Measurements from ENCODE around the gene FNDC10.
"Not testable (repeated sequence)": the region's sequence is repeated elsewhere in the genome, so short reads cannot be mapped to it uniquely, and the experiment has no call there.

The FNDC10 gene

GRCh38 chr1:1599030-1599934 is 653 bp downstream of the FNDC10 start:
- DNase-seq (ENCODE audit: low read depth, low spot score) = no peak

DNA sequence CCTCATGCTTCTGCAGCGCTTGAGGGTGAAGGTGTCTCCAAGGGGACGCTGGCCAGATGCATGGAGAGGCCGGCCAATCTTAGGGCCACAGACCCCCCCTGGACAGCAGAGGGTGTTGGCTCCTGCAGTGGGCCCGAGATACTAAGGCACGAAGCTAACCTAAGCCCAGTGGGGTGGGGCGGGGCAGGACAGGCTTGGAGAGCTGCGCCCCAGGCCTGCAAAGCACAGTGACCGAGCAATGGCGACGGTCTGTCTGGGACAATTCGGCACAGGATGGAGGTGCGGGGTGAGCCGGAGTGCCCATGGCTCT is 1.3 kb downstream of the FNDC10 start:
- no peak for DNase-seq (ENCODE audit: low read depth, low spot score)

DNA sequence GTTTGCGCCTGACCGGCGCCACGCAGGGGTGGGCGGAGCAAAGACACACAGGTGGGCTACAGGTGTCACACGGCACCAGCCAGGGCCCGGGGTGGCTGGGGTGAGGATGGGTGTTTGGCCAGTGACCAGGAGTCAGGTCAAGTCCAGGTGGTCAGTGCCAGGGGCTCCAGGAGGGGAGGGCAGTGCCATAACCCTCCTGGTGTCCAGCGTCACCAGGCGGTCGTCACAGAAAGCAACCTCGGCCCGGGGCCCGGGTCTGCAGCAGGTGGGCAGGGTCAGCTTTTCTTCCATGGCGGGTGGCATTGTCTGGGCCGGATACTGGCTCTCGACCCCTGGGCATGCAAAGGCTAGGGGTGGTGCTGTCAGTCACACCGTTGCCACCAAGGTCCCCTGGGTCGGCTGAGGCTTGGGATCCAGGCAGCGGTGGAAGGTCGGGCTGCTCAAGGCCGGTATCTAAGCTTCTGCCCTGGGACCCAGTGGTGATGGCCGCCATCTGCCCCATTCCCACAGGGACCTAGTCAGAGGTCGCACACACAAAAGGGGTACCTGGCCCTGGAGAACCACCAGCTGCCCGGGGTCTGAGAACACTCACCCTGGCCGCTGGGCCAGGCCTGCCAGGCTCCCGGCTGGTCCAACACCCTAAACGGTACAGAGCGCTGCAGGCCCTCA is 1.8 kb downstream of the FNDC10 start:
- no peak for DNase-seq (ENCODE audit: low read depth, low spot score)

DNA sequence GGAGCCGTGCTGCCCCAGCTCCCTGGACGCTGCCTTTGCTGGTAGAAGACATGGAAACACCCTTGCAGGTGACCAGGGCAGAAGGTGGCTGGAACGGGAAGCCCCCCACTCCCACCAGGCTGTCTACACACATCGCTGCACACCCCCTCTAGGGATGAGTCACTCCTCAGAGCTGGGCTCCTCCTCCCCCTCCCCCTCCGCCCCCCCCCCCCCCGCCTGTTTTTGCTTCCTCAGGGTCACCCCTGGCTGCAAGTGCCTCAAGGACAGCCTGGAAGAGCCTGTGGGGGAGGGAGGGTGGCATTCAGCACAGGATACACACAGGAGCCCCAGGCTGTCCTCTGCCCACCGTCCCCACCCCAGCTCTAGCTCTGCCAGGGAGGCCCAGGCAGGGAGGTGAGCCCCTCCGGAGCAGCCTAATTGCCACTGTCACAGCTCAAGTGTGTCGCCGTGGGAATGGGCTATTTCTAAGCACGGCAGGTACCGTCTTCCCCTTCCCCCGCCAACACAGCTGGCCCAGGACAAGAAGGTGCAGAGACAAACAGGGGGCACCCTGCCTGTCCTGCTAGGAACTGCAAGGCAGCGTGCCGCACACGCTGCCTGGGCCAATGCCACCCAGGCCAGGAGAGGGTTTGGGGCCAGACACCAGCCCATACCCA is 2.5 kb downstream of the FNDC10 start:
- no peak for DNase-seq (ENCODE audit: low read depth, low spot score)

- DNase-seq (ENCODE audit: low read depth, low spot score) = no peak
Measured at GRCh38 chr1:1596493-1597274, 3.3 kb downstream of the FNDC10 start.

- DNase-seq (ENCODE audit: low read depth, low spot score) = not testable (repeated sequence)
Measured at GRCh38 chr1:1595341-1595740, 4.6 kb downstream of the FNDC10 start.

GRCh38 chr1:1594602-1595260 is 5.2 kb downstream of the FNDC10 start:
- no peak for DNase-seq (ENCODE audit: low read depth, low spot score)

DNA sequence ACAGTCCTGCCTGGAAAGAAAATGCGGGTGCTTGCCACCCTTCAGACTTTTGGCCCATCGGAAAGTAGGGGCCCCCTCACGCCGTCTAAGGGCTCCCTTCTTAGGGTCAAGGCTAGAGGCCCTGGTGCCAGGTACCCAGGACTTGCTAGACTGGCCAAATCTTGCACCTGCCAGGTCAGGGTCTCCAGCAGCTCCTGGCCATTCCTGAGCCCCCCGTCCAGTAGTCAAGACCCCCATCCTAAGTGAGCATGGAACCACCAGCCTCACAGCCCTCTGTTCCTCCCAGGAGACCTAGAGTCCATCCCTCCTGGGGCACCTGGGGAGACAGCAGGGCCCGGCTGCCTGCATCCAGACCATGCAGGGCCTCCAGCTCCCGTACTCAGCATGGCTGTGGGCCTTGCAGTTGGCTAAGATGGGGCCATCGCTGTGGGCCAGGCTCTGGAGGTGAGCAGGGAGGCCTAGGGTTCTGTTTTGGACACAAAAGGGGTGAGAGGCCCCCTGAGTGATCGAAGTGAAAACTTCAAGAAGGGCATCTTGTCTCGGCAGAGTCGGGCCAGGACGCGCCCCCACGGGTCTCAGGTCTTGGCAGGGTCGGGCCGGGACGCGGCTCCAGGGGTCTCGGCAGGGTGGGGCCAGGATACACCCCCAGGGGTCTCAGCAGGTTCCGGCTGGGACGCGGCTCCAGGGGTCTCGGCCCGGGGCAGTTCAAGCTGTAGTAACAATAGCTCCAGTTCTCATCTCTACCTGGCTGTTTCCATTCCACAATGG is 5.9 kb downstream of the FNDC10 start:
- DNase-seq (ENCODE audit: low read depth, low spot score) = no peak

GRCh38 chr1:1591452-1591851 is 8.5 kb downstream of the FNDC10 start:
- DNase-seq (ENCODE audit: low read depth, low spot score) = no peak

GRCh38 chr1:1583347-1584010 is 16.5 kb downstream of the FNDC10 start:
- no peak for DNase-seq (ENCODE audit: low read depth, low spot score)

DNA sequence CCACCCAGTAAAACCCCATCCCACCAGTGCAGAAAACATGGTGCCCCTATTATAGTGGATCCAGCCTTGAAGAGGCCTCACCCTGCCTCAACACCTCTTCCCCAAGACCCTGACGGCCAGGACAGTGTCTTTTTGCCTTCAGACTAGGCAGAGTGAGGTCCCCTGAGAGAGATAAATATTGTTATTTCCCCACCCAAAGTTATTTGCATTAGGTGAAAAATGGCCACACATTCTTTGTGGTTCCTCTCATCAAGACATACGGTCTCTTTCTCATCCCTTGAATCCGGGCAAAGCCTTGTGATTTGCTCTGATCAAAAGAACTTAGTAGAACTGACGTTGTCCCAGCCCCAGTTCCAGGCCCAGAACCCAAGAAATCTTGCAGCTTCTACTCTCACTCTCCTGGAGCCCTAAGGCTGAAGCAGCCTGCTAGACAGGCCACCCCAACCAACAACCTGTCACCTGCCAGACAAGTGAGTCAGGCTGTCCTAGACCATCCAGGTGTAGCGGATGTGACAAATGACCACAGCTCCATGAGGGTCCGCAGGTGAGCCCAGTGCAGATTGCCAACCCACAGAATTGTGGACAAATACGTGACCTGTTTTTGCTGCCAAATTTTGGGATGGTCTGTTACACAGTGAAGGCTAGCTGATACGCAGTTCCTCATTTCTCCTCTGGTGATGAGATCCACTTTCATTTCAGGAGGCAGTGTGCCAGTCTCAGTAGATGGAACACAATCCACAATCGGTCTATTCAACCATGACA is 17.2 kb downstream of the FNDC10 start:
- no peak for DNase-seq (ENCODE audit: low read depth, low spot score)

GRCh38 chr1:1578371-1578940 is 21.5 kb downstream of the FNDC10 start:
- no peak for DNase-seq (ENCODE audit: low read depth, low spot score)

DNA sequence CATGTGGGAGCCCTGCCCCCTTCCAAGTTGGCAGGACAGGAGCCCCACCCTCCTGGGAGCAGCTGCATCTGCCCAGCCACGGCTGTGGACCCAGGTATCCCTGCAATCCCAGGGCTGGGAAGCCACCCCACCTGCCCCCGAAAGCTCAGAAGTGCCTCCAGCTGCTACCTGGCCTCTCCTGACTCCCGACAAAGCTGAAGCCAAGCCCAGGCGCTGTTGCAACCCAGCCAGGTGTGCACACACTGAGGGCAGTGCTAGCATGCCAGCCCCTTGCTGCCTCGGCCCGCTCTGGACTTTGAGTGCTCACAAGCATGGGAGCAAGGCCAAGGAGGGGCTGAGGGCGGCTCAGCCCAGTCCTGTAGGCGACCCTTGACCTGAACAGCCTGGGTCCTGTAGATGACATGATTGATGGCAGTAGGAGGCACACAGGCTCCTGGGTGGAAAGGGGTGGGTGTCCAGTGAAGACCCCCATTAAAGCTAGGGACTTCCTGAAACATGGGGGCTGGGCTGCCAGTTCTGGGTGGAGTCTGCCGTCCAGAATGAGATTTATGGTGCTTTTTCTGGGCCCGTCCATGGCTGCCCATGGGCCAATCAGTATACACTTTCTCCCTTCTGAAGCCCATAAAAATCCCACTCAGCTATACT is 22.4 kb downstream of the FNDC10 start:
- no peak for DNase-seq (ENCODE audit: low read depth, low spot score)

- DNase-seq (ENCODE audit: low read depth, low spot score) = peak; percentile 81
Measured at GRCh38 chr1:1574721-1575537, 25.0 kb downstream of the FNDC10 start, which contains the start of gene SSU72. Gene SSU72, minus strand, starts transcription at chr1:1574863. Its CDS starts 306 bp downstream, at chr1:1574557.

DNA sequence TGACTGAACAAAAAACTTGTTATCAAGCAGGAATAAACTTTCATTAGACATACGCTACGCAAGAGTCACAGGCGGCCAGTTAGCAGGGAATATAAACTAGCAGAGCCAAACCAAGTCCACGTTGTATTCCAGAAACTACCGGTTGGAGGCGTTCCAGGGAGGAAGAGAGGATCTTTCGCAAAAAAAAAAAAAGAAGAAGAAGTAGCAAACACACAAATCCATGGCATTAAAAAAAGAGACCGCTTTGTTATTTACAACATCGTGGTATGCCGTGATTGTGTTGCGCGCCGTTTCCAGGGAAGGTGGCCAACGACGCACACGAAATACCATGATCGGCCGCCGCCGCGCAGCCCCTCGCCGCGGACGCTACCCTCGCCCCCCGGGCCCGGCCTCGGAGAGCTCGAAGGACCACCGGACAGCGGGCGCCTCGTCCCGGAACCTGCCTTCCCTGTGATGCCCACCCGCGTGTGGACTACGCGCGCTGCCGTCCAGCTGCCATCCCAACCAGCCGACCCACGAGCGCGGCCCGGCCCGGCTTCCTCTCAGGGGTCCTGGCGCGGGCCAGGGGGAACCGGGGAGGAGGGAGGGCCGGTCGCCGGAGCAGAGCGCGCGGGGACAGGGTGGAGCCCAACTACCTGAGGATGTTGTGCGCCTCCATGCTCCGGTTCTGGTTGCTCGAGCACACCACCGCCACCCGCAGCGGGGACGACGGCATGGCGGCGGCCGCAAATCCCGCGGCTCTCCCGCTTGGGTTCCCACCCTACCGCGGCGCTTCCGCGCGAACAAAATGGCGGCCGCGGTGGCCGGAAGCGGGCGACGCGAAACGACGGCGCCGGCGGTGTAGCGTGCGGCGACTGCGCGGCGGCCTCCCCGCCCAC is 25.9 kb downstream of the FNDC10 start:
- DNase-seq (ENCODE audit: low read depth, low spot score) = peak; percentile 32

DNA sequence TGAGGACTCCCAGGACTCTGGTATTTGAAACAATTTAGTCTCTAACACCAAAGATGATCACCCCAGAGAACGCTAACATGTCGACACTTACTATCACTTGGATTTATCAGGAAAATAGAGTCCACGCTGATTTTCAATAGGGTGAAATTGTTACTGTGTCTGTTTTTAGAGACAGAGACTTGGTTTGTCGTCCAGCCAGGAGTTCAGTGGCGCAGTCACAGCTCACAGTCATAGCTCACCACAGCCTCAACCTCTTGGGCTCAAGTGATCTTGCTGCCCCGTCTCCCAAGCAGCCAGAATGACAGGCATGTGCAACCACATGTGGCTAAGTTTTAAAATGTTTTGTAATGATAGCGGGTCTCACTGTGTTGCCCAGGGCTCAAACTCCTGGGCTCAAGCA is 30.6 kb downstream of the FNDC10 start:
- no peak for DNase-seq (ENCODE audit: low read depth, low spot score)

Data from activated naive CD8-positive, alpha-beta T cell treated with anti-CD3 and anti-CD28 coated beads, Interleukin-2, amount 50 U/mL, for 16 hours (primary cell).